Tibial nerve (tissue), 4 donors: ENCODE data around the gene PIGN. TPM values are rescaled to one million over a fixed set of nuclear protein-coding genes. Genes with fewer than 3 reads are reported as not detected.

Experiments
- DNase-seq, 2 donors: peaks; one replicate each; pipeline ENCODE4 v3.0.0-alpha.2; 2019; ENCODE audit warnings: low spot score in 2 of 2
- H3K27ac ChIP-seq, 4 donors: fragments of 200-600 bp; sonication (generic) in 3 of 4; one replicate each; pipeline ENCODE4 v1.5.1; 2017 to 2019; ENCODE audit warnings: mild to moderate bottlenecking in 1 of 4
- H3K27me3 ChIP-seq, 2 donors: fragments of 200-600 bp; sonication (generic) in 1 of 2; one replicate each; pipeline versions ENCODE4 v1.5.1 to v1.6.0; 2017 to 2019
- H3K36me3 ChIP-seq, 3 donors: fragments of 200-600 bp; sonication (generic); one replicate each; pipeline ENCODE4 v1.5.1; 2018 to 2019
- H3K4me1 ChIP-seq, 4 donors: fragments of 200-600 bp; sonication (generic) in 3 of 4; one replicate each; pipeline ENCODE4 v1.5.1; 2017 to 2019
- H3K4me3 ChIP-seq, 4 donors: fragments of 200-600 bp; sonication (generic) in 3 of 4; one replicate each; pipeline ENCODE4 v1.5.1; 2017 to 2019; ENCODE audit warnings: mild to moderate bottlenecking in 1 of 4, moderate library complexity in 1 of 4
- H3K9me3 ChIP-seq, 4 donors: fragments of 200-600 bp; sonication (generic) in 3 of 4; one replicate each; pipeline ENCODE4 v1.5.1; 2017 to 2019
- CTCF ChIP-seq, 5 experiments: fragments of 200-600 bp in 3 of 5; fragments of 450-650 bp in 2 of 5; sonication (generic) in 3 of 5; IDR thresholded peaks; one replicate each; pipeline ENCODE4 v1.5.1; 2016 to 2019; ENCODE audit warnings: antibody characterized with exemption in 5 of 5, mild to moderate bottlenecking in 3 of 5, moderate library complexity in 2 of 5
- EP300 ChIP-seq, 2 donors: sonication (generic); formaldehyde crosslinking; IDR thresholded peaks; one replicate each; pipeline ENCODE4 v1.6.1; 2017; ENCODE audit warnings: antibody characterized with exemption in 2 of 2, mild to moderate bottlenecking in 1 of 2
- POLR2A ChIP-seq, 2 donors: fragments of 450-650 bp; IDR thresholded peaks; one replicate each; pipeline ENCODE4 v1.6.1; 2017; ENCODE audit warnings: antibody characterized with exemption in 2 of 2, mild to moderate bottlenecking in 2 of 2, moderate library complexity in 2 of 2
- WGBS, 2 donors: methylation state at CpG; one replicate each; pipeline ENCODE4 v1.1.5; 2018; 5-methylcytosine and 5-hydroxymethylcytosine counted together
- total RNA-seq, 4 donors: library from RNA; depleted of rRNA; stranded (reverse); fragments of >200 nt; gene quantifications; one replicate each; pipeline ENCODE4 v1.1.0, GENCODE V29; 2016

Gene PIGN
- total RNA-seq, 4 donors from 2014 or later, result 24.9 to 40.0 (median 32.5) TPM

- Histone ChIP-seq H3K36me3 (no peaks in the 10 kb centered on the region), H3K4me1 (peaks cover 0 to 4% (median 0%) of the 10 kb centered on the region in 4 donors), H3K4me3 (no peak overlapping the region), H3K27me3 (no peaks in the 10 kb centered on the region), H3K9me3 (peaks cover 0 to 3% (median 0%) of the 10 kb centered on the region in 4 donors), H3K27ac (no peak overlapping the region)
- WGBS, 2 donors, result 96 to 98% methylated on average over 4 of the region's 4 CpGs
- no peak for DNase-seq
- no peak for TF ChIP-seq EP300 (IDR thresholded peaks at IDR 0.05)
- no peak for TF ChIP-seq POLR2A (IDR thresholded peaks at IDR 0.05)
- TF ChIP-seq CTCF (IDR thresholded peaks at IDR 0.05), result no peak
Observed at GRCh38 chr18:62205824-62206223, 19.0 kb upstream of the PIGN start.

GRCh38 chr18:62201870-62202269 is 15.0 kb upstream of the PIGN start:
- 89 to 94% methylated on average over 1 of the region's 1 CpG for WGBS, 2 donors
- no peak overlapping the region for H3K27ac ChIP-seq
- H3K27me3 ChIP-seq, result no peaks in the 10 kb centered on the region
- H3K4me3 ChIP-seq, result no peak overlapping the region
- no peak for DNase-seq
- no peaks in the 10 kb centered on the region for H3K36me3 ChIP-seq
- peaks cover 0 to 16% (median 2%) of the 10 kb centered on the region in 4 donors for H3K4me1 ChIP-seq
- no peaks in the 10 kb centered on the region for H3K9me3 ChIP-seq
- TF ChIP-seq CTCF (IDR thresholded peaks at IDR 0.05), result no peak
- TF ChIP-seq POLR2A (IDR thresholded peaks at IDR 0.05), result no peak

GRCh38 chr18:62200121-62200914 is 13.5 kb upstream of the PIGN start:
- WGBS, 2 donors, result 57 to 58% methylated on average over 3 of the region's 3 CpGs
- DNase-seq, result no peak
- Histone ChIP-seq H3K9me3 (no peaks in the 10 kb centered on the region), H3K4me1 (peaks cover 0 to 15% (median 2%) of the 10 kb centered on the region in 4 donors), H3K4me3 (no peak overlapping the region), H3K27me3 (no peaks in the 10 kb centered on the region), H3K36me3 (no peaks in the 10 kb centered on the region), H3K27ac (no peak overlapping the region)
- TF ChIP-seq POLR2A (IDR thresholded peaks at IDR 0.05), result no peak
- no peak for TF ChIP-seq EP300 (IDR thresholded peaks at IDR 0.05)
- TF ChIP-seq CTCF (IDR thresholded peaks at IDR 0.05), result no peak

GRCh38 chr18:62199629-62200028 is 12.8 kb upstream of the PIGN start:
- no peak overlapping the region for H3K27ac ChIP-seq
- no peaks in the 10 kb centered on the region for H3K36me3 ChIP-seq
- TF ChIP-seq CTCF (IDR thresholded peaks at IDR 0.05) (no peak), EP300 (IDR thresholded peaks at IDR 0.05) (no peak), POLR2A (IDR thresholded peaks at IDR 0.05) (no peak)
- H3K4me1 ChIP-seq, result peaks cover 0 to 20% (median 2%) of the 10 kb centered on the region in 4 donors
- 86 to 93% methylated on average over 2 of the region's 2 CpGs for WGBS, 2 donors
- DNase-seq, result no peak
- no peaks in the 10 kb centered on the region for H3K9me3 ChIP-seq
- no peaks in the 10 kb centered on the region for H3K27me3 ChIP-seq
- no peak overlapping the region for H3K4me3 ChIP-seq

GRCh38 chr18:62198259-62198658 is 11.4 kb upstream of the PIGN start:
- Histone ChIP-seq H3K27ac (no peak overlapping the region), H3K27me3 (no peaks in the 10 kb centered on the region), H3K9me3 (no peaks in the 10 kb centered on the region), H3K36me3 (no peaks in the 10 kb centered on the region), H3K4me3 (no peak overlapping the region), H3K4me1 (peaks cover 0 to 29% (median 2%) of the 10 kb centered on the region in 4 donors)
- WGBS, 2 donors, result 91 to 93% methylated on average over 2 of the region's 2 CpGs
- DNase-seq, result no peak
- TF ChIP-seq POLR2A (IDR thresholded peaks at IDR 0.05), result no peak
- TF ChIP-seq CTCF (IDR thresholded peaks at IDR 0.05), result no peak
- no peak for TF ChIP-seq EP300 (IDR thresholded peaks at IDR 0.05)
